ENCODE results near the gene TMEM54.

Gene TMEM54

DNA sequence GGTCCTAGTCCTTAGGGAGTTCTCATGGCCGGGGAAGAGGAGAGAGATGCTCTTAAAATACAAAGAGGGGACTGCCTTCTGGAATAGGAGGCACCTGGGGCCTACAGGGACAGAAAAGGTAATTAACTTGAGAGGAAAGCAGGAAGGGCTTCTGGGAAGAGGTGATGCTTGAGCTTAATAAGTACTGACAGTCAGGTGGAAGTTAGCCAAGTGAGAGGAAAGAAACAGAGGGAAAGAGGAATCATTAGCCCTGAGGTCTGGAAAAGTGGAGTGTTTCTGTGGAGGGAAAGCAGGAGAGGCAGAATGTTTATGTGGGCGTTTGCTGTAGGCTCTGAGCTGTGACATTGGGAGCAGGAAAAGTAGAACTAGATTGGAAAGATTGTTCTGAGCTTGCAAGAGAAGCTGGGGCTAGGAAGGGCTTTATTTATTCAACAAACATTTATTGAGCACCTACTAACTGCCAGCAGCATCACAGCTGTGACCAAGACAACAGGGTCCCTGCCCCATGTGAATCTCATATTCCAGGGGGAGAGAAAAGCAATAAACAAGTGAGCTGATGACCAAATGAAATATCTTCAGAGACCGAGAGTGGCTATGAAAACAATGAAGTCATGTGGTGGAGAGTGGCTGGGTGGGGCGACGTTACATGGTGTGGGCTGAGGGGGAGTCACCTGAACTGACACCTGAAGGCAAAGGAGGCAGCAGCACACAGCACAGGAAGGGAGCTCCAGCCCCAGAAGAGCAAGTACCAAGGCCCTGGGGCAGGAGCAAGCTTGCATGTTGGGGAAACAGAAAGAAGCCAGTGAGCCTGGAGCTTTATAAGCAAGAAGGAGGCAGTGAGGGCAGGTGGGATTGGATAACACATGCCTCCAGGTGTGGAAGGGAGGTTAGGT, 26.1 kb downstream of the TMEM54 start:
- DNase-seq (no peak), ATAC-seq (replicated peaks) (no peak)
- no peak overlapping the region for H3K4me3 Mint-ChIP-seq
- no peaks in the 10 kb centered on the region for H3K9me3 Mint-ChIP-seq
- no peaks in the 10 kb centered on the region for H3K36me3 Mint-ChIP-seq
- H3K27ac Mint-ChIP-seq, result no peak overlapping the region
- H3K4me1 Mint-ChIP-seq, result peaks cover 21 to 40% of the 10 kb centered on the region in 2 donors
- H3K27me3 Mint-ChIP-seq, result peaks cover 46 to 54% of the 10 kb centered on the region in 2 donors

DNA sequence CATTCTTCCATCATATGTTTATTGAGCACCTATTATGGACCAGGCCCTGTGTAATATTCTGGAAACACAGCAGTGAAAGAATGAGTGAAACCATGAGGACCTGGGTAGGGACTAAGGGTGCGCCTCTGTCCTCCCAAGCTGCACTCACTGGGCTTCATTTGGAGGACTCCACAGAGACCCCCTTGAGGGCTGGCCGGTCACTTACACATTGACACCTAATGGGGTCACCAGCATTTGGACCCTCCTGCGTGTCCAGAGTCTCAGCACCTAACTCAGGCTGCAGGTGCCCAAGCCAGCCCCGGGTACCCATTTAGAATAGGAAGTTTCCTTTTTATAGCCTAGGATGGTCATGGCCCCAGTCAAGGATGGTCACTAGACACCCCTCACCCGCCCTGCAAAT, 27.7 kb downstream of the TMEM54 start:
- peaks cover 57 to 68% of the 10 kb centered on the region in 2 donors for H3K27me3 Mint-ChIP-seq
- peaks cover 8 to 12% of the 10 kb centered on the region in 2 donors for H3K36me3 Mint-ChIP-seq
- DNase-seq (no peak), ATAC-seq (replicated peaks) (no peak)
- no peak overlapping the region for H3K27ac Mint-ChIP-seq
- H3K9me3 Mint-ChIP-seq, result no peaks in the 10 kb centered on the region
- no peak overlapping the region for H3K4me3 Mint-ChIP-seq
- H3K4me1 Mint-ChIP-seq, result peaks cover 27 to 49% of the 10 kb centered on the region in 2 donors

DNA sequence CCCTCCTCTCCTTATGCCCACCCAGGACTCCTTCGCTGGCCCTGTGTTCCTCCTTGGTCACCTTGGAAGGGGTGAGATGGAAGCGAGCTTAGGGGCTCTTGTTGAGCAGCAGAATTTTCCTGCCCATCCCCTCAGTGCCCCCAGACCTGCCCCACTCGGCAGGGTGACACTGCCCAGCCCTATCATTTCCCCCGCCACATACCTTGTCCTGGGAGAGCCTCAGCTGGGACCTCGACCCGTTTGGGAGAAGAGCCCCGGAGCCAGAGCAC, 29.1 kb downstream of the TMEM54 start:
- Mint-ChIP-seq H3K4me1 (peaks cover 27 to 49% of the 10 kb centered on the region in 2 donors), H3K4me3 (peak overlapping the region in 1 of 2 donors; percentile 57), H3K27me3 (peaks cover 47 to 57% of the 10 kb centered on the region in 2 donors), H3K9me3 (no peaks in the 10 kb centered on the region), H3K27ac (no peak overlapping the region), H3K36me3 (peaks cover 14 to 16% of the 10 kb centered on the region in 2 donors)
- no peak for ATAC-seq (replicated peaks)
- DNase-seq, result no peak

DNA sequence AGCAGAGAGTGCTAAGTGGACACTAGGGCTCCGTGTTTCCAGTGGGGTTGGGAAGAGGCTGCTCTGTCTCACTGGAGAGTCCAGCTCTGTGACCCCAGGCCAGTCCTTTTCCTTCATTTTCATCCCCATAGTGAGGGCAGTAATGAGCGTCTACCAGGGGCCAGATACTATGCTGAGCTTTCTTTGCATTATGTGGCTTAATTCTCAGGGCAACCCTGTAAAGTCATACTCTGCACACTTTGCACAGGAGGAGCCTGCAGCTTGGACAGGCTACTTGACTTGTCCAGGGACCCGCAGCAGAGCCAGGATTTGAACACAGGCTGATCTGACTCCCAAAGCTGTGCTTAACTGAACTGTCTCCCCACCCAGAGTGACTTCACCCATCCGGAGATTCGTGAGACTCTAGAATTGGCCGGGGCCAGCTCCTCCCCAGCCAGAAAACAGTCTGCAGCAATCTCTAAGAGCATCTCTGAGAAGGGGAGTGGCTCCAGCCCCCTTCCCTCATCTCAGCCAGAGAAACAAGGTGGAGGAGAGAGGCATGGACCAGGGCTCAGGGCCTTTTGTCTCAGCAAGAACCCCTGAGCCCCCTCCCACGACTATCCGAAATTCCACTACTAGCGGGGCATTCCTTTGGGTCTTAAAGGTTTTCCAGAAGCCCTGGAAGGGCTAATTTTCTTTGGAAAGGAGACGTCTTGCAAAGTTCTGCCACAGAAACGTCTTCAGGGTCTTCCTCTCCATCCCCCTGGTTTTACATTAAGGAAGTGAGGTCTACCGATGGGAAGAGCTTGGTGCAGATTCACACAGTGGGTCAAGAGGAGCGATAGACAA, 29.6 kb downstream of the TMEM54 start:
- Mint-ChIP-seq H3K36me3 (peaks cover 14 to 16% of the 10 kb centered on the region in 2 donors), H3K27ac (no peak overlapping the region), H3K27me3 (peaks cover 46 to 55% of the 10 kb centered on the region in 2 donors), H3K4me1 (peaks cover 27 to 48% of the 10 kb centered on the region in 2 donors), H3K9me3 (no peaks in the 10 kb centered on the region), H3K4me3 (peak overlapping the region; percentile 75 to 80)
- DNase-seq, result no peak
- peak in 1 of 2 donors; percentile 18 for ATAC-seq (replicated peaks)

DNA sequence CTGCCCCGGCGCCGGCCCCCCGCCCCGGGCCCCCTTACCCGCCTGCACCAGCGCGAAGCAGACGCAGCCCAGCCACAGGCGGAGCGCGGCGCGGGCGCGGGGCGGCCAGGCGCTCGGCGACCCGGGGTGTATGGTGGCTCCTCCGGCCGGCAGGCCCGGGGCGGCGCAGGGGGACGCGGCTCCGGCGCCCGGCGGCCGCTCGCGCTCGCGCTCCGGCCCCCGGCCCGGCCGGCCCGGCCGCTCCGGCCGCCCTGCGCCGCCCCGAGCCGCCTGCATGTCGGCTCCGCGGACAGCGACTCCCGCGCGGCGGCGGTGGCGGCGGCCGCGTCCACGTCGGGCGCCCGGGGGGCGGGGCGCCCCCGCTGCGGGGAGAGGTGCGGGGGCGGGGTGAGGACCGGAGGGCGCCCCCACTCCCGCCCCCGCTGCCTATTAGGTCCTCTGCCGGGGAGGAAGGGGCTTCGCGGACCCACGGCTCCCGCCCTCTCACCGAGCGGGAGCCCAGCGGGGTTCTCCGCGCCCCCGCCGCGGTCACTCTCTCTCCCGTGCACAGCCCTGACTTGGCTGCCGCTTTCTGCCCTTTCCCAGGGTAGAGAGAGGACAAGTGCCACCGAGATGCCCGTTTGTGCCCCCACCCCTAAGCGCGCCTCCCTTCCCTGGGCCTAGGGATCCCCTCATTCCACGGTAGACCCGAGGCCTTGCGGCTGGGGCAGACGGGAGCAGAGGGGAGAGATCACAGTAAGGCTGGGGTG, 30.4 kb downstream of the TMEM54 start, which contains the start of gene FNDC5:
TSS of gene FNDC5 (minus strand) at position 298 of the 749 bp plus-strand sequence.
- Mint-ChIP-seq H3K4me1 (peaks cover 20 to 40% of the 10 kb centered on the region in 2 donors), H3K9me3 (no peaks in the 10 kb centered on the region), H3K36me3 (peaks cover 19 to 20% of the 10 kb centered on the region in 2 donors), H3K4me3 (peak within 1 kb of the TSS; percentile 80 to 81), H3K27ac (peak within 1 kb of the TSS; percentile 63), H3K27me3 (peaks cover 41 to 48% of the 10 kb centered on the region in 2 donors)
- ATAC-seq (replicated peaks), result peak; percentile 30 to 34
- no peak for DNase-seq

DNA sequence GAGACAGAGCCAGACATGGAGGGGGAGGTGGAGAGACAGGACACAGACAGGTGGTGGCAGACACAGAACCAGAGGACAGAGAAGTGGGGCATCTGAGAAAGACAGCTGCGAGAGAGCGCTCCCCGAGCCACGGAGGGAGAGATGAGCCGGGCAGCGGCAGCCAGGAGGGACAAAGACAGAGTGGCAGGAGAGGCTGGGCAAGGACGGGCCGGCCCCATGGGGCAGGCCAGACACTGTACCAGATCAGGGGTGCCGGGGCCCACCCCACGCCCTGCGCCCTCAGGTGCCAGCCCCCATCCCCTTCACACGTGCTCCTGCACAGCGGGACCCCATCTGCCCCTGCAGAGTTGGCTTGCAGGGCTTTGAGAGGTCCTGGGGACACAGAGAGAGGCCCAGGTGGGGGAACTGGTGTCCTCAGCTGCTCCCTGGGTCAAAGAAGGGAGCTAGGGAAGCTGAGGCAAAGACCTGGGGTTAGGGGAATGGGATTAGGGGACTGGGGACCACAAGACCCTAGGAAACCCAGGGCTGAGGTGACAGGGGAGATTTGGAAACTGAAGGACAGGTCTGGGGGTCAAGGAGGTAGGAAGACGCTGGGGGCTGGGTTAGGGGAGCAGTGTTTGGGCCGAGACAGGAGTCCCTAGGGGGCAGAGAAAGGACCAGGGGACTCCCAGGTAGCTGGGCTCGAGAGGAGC, 31.1 kb downstream of the TMEM54 start:
- Mint-ChIP-seq H3K36me3 (peaks cover 19 to 20% of the 10 kb centered on the region in 2 donors), H3K9me3 (no peaks in the 10 kb centered on the region), H3K4me3 (peak overlapping the region; percentile 80 to 81), H3K4me1 (peaks cover 15 to 34% of the 10 kb centered on the region in 2 donors), H3K27me3 (peaks cover 34 to 41% of the 10 kb centered on the region in 2 donors), H3K27ac (peak overlapping the region; percentile 63)
- ATAC-seq (replicated peaks) (no peak), DNase-seq (no peak)

DNA sequence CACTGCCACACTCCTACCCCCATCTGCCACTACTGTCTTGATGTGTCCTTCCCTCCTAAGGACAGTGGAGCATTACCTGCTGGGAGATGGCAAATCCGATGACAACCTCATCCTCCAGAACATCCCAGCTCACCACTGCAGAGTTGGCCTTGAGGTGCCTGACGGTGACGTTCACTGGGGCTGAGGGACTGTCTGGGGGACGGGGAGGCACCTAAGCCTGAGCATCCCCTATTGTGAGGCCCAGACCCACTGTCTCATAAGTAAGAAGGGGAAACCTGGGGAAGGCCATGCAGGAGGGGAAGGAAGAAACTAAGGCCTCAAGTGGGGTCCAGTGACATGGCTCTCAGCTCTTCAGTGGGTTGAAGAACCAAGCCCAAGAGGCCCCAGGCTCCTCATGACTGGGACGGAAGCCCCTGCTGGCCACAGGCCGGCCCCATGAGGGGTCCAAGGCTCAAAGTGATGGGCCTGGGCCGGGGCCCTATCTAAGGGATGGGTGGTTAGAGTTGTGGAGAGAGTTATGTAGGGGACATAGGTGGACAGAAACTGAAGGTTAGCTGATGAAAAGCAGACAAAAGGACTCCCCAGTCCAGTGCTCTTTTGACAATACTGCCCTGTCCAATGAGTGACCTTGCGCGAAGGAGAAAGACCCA, 32.3 kb downstream of the TMEM54 start:
- H3K27me3 Mint-ChIP-seq, result peaks cover 29 to 35% of the 10 kb centered on the region in 2 donors
- peaks cover 19 to 29% of the 10 kb centered on the region in 2 donors for H3K36me3 Mint-ChIP-seq
- H3K9me3 Mint-ChIP-seq, result no peaks in the 10 kb centered on the region
- DNase-seq (no peak), ATAC-seq (replicated peaks) (no peak)
- H3K4me1 Mint-ChIP-seq, result peaks cover 15 to 34% of the 10 kb centered on the region in 2 donors
- peak overlapping the region in 1 of 2 donors; percentile 80 for H3K4me3 Mint-ChIP-seq
- no peak overlapping the region for H3K27ac Mint-ChIP-seq

DNA sequence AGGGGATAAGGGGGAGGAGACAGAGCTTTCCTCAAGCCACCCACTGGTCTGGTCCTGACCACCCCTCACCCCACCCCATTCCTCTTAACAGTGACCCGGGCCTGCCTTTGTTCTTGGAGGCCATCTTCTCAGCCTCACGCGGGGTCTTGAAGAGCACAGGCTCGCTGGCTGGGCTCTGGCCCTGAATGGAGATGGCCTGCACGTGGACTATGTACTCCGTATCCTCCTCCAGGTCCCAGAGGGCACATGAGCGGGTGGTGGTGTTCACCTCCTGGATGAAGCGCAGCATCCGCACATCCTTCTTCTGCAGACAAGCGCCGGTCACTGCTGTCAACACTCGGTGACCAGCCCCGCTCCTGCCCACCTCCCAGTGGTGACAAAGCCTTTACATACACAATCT, 33.1 kb downstream of the TMEM54 start:
- no peak overlapping the region for H3K27ac Mint-ChIP-seq
- ATAC-seq (replicated peaks) (no peak), DNase-seq (no peak)
- peaks cover 15 to 34% of the 10 kb centered on the region in 2 donors for H3K4me1 Mint-ChIP-seq
- H3K9me3 Mint-ChIP-seq, result no peaks in the 10 kb centered on the region
- H3K27me3 Mint-ChIP-seq, result peaks cover 29 to 35% of the 10 kb centered on the region in 2 donors
- H3K36me3 Mint-ChIP-seq, result peaks cover 19 to 35% of the 10 kb centered on the region in 2 donors
- no peak overlapping the region for H3K4me3 Mint-ChIP-seq

DNA sequence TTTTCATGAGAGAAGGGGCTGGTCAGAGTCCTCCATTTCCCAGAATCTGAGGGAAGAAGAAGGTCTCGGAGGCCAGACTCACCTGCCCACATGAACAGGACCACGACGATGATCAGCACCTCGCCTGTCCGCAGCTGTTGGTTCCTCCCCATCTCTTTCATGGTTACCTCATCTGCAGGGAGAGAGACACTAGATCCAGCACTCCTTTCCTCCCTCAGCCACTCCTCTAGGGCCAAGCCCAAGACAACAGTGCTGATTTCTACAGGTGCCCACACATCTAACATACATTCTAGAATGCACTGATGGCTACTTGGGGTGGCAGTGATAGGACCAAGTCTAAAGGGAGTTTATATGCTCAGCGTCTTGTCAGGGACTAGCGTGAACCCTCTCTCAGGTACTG, 33.5 kb downstream of the TMEM54 start:
- ATAC-seq (replicated peaks) (no peak), DNase-seq (no peak)
- Mint-ChIP-seq H3K27ac (no peak overlapping the region), H3K27me3 (peaks cover 27 to 32% of the 10 kb centered on the region in 2 donors), H3K4me1 (peaks cover 13 to 30% of the 10 kb centered on the region in 2 donors), H3K9me3 (no peaks in the 10 kb centered on the region), H3K4me3 (no peak overlapping the region), H3K36me3 (peaks cover 22 to 39% of the 10 kb centered on the region in 2 donors)

DNA sequence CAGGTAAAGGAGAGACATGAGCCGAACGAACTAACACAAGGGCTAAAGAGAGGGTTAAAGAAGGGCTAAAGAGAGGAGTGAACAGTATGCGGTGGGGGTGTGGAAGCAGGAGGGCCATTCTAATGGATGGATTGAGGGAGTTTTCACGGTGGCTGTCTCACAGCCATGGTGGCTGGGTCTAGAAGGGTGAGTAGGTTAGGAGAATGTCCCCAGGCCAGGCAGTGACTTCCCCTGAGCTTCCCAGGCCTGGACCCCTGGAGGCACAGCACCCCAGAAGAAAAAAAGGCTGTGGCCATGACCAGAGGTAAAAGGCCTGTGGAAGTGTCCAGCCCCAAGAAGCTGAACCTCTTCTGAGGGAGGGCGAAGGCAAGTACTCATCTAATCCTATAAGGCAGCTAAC, 34.0 kb downstream of the TMEM54 start:
- H3K4me3 Mint-ChIP-seq, result no peak overlapping the region
- peaks cover 28 to 45% of the 10 kb centered on the region in 2 donors for H3K36me3 Mint-ChIP-seq
- ATAC-seq (replicated peaks) (no peak), DNase-seq (no peak)
- no peaks in the 10 kb centered on the region for H3K9me3 Mint-ChIP-seq
- peaks cover 11 to 25% of the 10 kb centered on the region in 2 donors for H3K4me1 Mint-ChIP-seq
- peak overlapping the region; percentile 37 for H3K27ac Mint-ChIP-seq
- H3K27me3 Mint-ChIP-seq, result peaks cover 25 to 29% of the 10 kb centered on the region in 2 donors

DNA sequence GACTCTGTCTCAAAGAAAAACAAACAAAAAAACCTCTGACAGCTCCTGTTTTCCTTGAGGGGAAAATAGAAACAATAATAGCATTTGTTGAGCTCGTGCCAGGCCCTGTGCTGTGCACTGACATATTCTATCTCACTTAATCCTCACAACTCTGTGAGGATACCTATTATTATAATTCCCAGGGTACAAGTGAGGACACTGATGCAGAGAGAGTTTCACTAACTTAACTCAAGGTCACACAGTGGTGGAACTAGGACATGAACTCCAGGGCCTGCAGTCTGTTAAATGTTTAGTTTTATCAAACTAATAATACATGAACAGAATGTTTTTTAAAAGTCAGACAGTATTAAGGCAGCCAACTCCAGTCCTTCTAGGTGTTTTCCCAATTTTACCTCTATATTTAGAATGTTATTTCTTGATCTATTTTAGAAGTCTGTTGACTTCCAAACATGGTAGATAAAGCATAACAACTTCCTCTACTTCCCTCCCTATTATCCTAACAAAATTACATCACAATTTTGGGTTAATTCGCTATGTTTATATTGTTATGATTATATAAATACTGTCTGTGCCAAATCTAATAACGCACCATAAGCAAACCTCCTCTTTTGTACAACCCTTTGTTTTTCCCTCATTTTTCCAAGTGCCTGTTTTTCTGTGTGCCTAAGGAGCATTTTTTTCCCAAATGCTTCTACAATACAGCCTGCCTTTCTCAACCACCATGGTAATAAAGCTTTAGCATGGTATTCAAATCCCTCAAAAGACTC, 35.4 kb downstream of the TMEM54 start:
- no peak for DNase-seq
- Mint-ChIP-seq H3K4me3 (no peak overlapping the region), H3K9me3 (no peaks in the 10 kb centered on the region), H3K27ac (no peak overlapping the region), H3K36me3 (peaks cover 30 to 51% of the 10 kb centered on the region in 2 donors), H3K4me1 (peaks cover 8 to 13% of the 10 kb centered on the region in 2 donors), H3K27me3 (peaks cover 14 to 17% of the 10 kb centered on the region in 2 donors)
- ATAC-seq (replicated peaks), result no peak

DNA sequence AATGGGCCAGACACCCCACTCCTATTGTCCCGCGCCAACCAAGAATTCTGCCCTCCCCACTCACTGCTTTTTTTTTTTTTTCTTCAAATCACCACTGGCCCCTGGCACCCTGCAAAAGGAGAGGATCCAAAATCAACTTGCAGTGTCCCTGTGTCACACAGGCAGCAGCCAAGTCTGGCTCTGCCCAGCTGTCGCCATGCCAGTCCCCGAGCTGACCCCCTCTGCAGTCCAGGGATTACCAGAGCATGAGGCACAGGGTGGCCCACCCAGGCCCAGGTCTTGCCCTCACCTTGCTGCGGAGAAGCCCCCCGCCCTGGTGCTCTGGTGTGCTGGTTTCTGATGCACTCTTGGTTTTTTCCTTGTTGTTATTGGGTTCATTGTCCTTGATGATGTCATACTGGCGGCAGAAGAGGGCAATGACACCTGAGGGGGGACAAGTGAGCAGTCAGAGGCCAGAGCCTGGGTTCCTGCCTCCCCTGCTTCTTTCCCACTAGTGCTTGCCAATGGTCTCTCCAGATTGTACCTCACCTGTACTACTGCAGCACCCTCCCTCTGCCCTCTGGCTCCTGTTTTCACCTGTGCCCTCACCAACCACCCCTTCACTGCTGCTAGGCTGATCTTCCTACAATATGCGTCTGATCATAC, 36.7 kb downstream of the TMEM54 start:
- DNase-seq (no peak), ATAC-seq (replicated peaks) (no peak)
- H3K4me1 Mint-ChIP-seq, result peaks cover 3 to 4% of the 10 kb centered on the region in 2 donors
- no peak overlapping the region for H3K4me3 Mint-ChIP-seq
- H3K9me3 Mint-ChIP-seq, result no peaks in the 10 kb centered on the region
- peaks cover 5 to 7% of the 10 kb centered on the region in 2 donors for H3K27me3 Mint-ChIP-seq
- no peak overlapping the region for H3K27ac Mint-ChIP-seq
- peaks cover 26 to 50% of the 10 kb centered on the region in 2 donors for H3K36me3 Mint-ChIP-seq
